Spleen (tissue), 11 donors: ENCODE results near the gene GPATCH1. TPM values are rescaled to one million over a fixed set of nuclear protein-coding genes. Genes with fewer than 3 reads are reported as not detected.

Experiments
- DNase-seq: peaks from one replicate; pipeline ENCODE4 v3.0.0-alpha.2; 2020
- H3K27ac ChIP-seq, 8 donors: fragments of 200-600 bp; sonication (generic) in 7 of 8; 1 replicate in 4 of 8; 2 replicates in 4 of 8; pipeline versions ENCODE4 v1.5.0 to v1.8.0; 2016 to 2021; ENCODE audit warnings: inconsistent platforms in 4 of 8, mild to moderate bottlenecking in 4 of 8, moderate library complexity in 1 of 8
- H3K27me3 ChIP-seq, 7 donors: fragments of 200-600 bp; sonication (generic) in 6 of 7; replicated peaks in 1 of 7; 1 replicate in 4 of 7; 2 replicates in 3 of 7; pipeline versions ENCODE4 v1.5.0 to v1.8.0; 2016 to 2021; ENCODE audit warnings: inconsistent platforms in 3 of 7, mild to moderate bottlenecking in 1 of 7
- H3K36me3 ChIP-seq, 6 donors: fragments of 200-600 bp; sonication (generic) in 5 of 6; 1 replicate in 4 of 6; 2 replicates in 2 of 6; pipeline versions ENCODE4 v1.5.0 to v1.8.0; 2016 to 2021; ENCODE audit warnings: inconsistent platforms in 2 of 6
- H3K4me1 ChIP-seq, 6 donors: fragments of 200-600 bp; sonication (generic) in 5 of 6; 1 replicate in 3 of 6; 2 replicates in 3 of 6; pipeline versions ENCODE4 v1.5.0 to v1.8.0; 2016 to 2021; ENCODE audit warnings: inconsistent platforms in 3 of 6
- H3K4me3 ChIP-seq, 8 donors: fragments of 200-600 bp; sonication (generic) in 7 of 8; 1 replicate in 4 of 8; 2 replicates in 4 of 8; pipeline versions ENCODE4 v1.5.0 to v1.8.0; 2016 to 2021; ENCODE audit warnings: inconsistent platforms in 4 of 8, mild to moderate bottlenecking in 4 of 8, moderate library complexity in 2 of 8
- H3K9me3 ChIP-seq, 8 donors: fragments of 200-600 bp; sonication (generic) in 7 of 8; 1 replicate in 4 of 8; 2 replicates in 4 of 8; pipeline versions ENCODE4 v1.5.0 to v1.8.0; 2016 to 2021; ENCODE audit warnings: inconsistent platforms in 4 of 8
- POLR2A ChIP-seq, 3 donors: fragments of 450-650 bp; IDR thresholded peaks; one replicate each; pipeline ENCODE4 v1.5.1; 2017; ENCODE audit warnings: antibody characterized with exemption in 3 of 3, mild to moderate bottlenecking in 1 of 3
- POLR2AphosphoS5 ChIP-seq, 3 donors: sonication (generic); formaldehyde crosslinking; IDR thresholded peaks; one replicate each; pipeline ENCODE4 v1.5.1; 2017; ENCODE audit warnings: antibody characterized with exemption in 3 of 3
- WGBS, 5 donors: extraction: QIAGEN DNeasy Blood & Tissue Kit in 3 of 5; methylation state at CpG; one replicate each; pipeline versions ENCODE4 v1.1.5 to v1.1.7; 2013 to 2018; 5-methylcytosine and 5-hydroxymethylcytosine counted together
- intact Hi-C: fragments of 100-400 bp; cut with DNase I; formaldehyde crosslinking; loops from one replicate; pipeline ENCODE4 v1.15.0; 2023; ENCODE audit warnings: low total_unique reads
- polyA plus RNA-seq, 3 donors: library from polyadenylated mRNA; stranded (reverse); fragments of 200-250 nt; gene quantifications; one replicate each; pipeline ENCODE4 v1.2.1, GENCODE V29; 2013
- total RNA-seq, 7 donors: library from RNA; depleted of rRNA in 3 of 7; stranded (reverse); fragments of >200 nt in 3 of 7; fragmentation: NEBNext Ultra II Directional in 4 of 7; extraction: Animal tissue kit (Norgen Biotek cat#: 25700) in 4 of 7; gene quantifications; one replicate each; pipeline versions ENCODE4 v1.1.0 to v1.2.1, GENCODE V29; 2016 to 2021
- TF ChIP-seq, protein P1 (sequence below), 11 experiments: fragments of 200-600 bp in 7 of 11; fragments of 450-650 bp in 4 of 11; sonication (generic) in 4 of 11; IDR thresholded peaks in 8 of 11; conservative IDR thresholded peaks in 3 of 11; 1 replicate in 7 of 11; 2 replicates in 4 of 11; pipeline versions ENCODE4 v1.4.0 to v1.8.0; 2016 to 2021; ENCODE audit warnings: antibody characterized with exemption in 11 of 11, inconsistent platforms in 4 of 11, mild to moderate bottlenecking in 1 of 11
- donor health status: healthy with polysubstance abuse.
- donor health status: DM: no; HTN: no; CAD: no; lungs with moderate emphysema.
- donor health status: DM: no; HTN: no; CAD: no.
- donor health status: Bipolar disorder and iron deficiency.
- donor health status: healthy.
- donor health status: DM: no; HTN: no; CAD: no.
- donor health status: DM: yes; HTN: yes; CAD: no.

GPATCH1 gene
- total and polyA plus RNA-seq, 10 donors, result 3.9 to 12.7 (median 9.4) TPM

DNA sequence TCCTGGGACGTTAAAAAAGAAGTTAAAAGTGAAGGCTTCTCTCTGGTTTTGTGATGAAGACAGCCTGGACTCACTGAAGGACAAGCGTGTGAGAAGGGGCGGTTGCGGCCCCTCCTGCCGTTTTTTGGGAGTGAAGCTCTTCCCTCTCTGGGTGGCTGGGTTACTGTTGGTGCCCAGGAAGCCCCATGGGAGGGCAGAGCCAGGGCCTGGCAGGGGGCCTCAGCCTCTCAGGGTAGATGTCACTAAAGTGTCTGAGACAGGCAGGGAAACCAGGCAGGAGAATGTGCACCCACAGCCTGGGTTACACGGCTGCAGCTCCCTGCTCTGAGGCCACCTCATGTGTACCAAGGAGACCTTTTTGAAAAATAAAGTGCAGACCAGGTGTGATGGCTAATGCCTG lies 49.5 kb downstream of the GPATCH1 start:
- H3K4me3 ChIP-seq, result no peak overlapping the region
- peaks cover 0 to 3% (median 0%) of the 10 kb centered on the region in 8 donors for H3K9me3 ChIP-seq
- peaks cover 0 to 72% (median 49%) of the 10 kb centered on the region in 6 donors for H3K36me3 ChIP-seq
- H3K4me1 ChIP-seq, result peaks cover 0 to 17% (median 5%) of the 10 kb centered on the region in 6 donors
- no peak for DNase-seq
- H3K27me3 ChIP-seq, result peaks cover 0 to 13% (median 5%) of the 10 kb centered on the region in 7 donors
- no peak for TF ChIP-seq POLR2A (IDR thresholded peaks at IDR 0.05)
- TF ChIP-seq POLR2AphosphoS5 (IDR thresholded peaks at IDR 0.05), result no peak
- TF ChIP-seq, protein P1, sequence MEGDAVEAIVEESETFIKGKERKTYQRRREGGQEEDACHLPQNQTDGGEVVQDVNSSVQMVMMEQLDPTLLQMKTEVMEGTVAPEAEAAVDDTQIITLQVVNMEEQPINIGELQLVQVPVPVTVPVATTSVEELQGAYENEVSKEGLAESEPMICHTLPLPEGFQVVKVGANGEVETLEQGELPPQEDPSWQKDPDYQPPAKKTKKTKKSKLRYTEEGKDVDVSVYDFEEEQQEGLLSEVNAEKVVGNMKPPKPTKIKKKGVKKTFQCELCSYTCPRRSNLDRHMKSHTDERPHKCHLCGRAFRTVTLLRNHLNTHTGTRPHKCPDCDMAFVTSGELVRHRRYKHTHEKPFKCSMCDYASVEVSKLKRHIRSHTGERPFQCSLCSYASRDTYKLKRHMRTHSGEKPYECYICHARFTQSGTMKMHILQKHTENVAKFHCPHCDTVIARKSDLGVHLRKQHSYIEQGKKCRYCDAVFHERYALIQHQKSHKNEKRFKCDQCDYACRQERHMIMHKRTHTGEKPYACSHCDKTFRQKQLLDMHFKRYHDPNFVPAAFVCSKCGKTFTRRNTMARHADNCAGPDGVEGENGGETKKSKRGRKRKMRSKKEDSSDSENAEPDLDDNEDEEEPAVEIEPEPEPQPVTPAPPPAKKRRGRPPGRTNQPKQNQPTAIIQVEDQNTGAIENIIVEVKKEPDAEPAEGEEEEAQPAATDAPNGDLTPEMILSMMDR (IDR thresholded peaks at IDR 0.05 in 8 of 11, conservative IDR thresholded peaks at IDR 0.05 in 3 of 11), result no peak
- H3K27ac ChIP-seq, result no peak overlapping the region
- intact Hi-C loops, result no loop called here
- 91 to 98% (median 92%) methylated on average over 5 to 6 of the region's 6 CpGs for WGBS, 5 donors

DNA sequence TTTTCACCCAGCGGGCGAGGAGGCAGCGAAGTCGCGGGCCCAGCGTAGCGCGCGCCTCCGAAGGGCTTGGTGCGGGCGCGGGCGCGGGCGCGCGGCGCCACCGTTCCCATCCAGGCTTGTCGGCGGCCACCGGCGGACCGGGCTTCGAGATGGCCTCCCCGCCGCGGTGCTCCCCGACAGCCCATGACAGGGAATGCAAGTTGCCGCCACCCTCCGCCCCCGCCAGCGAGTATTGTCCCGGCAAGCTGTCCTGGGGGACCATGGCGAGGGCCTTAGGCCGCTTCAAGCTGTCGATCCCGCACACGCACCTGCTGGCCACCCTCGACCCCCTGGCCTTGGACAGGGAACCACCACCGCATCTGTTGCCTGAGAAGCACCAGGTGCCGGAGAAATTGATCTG lies 51.0 kb downstream of the GPATCH1 start, which contains the start of gene WDR88:
WDR88 (plus strand) TSS at position 94 of the 400 bp plus-strand sequence; CDS start at position 150, 56 bp downstream.
- intact Hi-C loops, result no loop called here
- DNase-seq, result no peak
- peaks cover 0 to 57% (median 41%) of the 10 kb centered on the region in 6 donors for H3K36me3 ChIP-seq
- H3K9me3 ChIP-seq, result peaks cover 0 to 3% (median 0%) of the 10 kb centered on the region in 8 donors
- H3K4me3 ChIP-seq, result no peak within 1 kb of the TSS
- WGBS, 5 donors, result 88 to 97% (median 93%) methylated on average over 28 to 43 of the region's 43 CpGs
- H3K4me1 ChIP-seq, result peaks cover 0 to 11% (median 1%) of the 10 kb centered on the region in 6 donors
- no peak for TF ChIP-seq POLR2A (IDR thresholded peaks at IDR 0.05)
- TF ChIP-seq POLR2AphosphoS5 (IDR thresholded peaks at IDR 0.05), result no peak
- TF ChIP-seq, protein P1 (IDR thresholded peaks at IDR 0.05 in 8 of 11, conservative IDR thresholded peaks at IDR 0.05 in 3 of 11), result no peak
- no peak within 1 kb of the TSS for H3K27ac ChIP-seq
- peaks cover 0 to 27% (median 5%) of the 10 kb centered on the region in 7 donors for H3K27me3 ChIP-seq

DNA sequence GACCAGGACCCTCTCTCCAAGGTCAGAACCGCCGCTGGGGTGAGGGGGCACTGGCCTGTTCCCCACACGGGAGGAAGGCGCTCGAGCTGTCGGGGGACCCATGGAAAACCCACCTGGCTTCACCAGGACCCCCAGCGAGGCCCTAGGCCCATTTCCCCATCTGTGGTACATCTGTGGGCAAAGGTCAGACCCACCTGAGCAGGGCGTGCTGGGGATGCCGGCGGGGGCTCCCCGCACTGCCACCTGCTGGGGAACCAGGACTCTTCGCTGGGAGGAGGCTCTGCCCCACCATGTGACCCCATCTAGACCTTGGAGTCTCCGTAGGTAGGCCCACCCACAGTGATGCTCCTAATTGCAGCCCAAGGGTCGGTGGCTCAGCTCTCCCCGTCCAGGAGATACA lies 51.4 kb downstream of the GPATCH1 start:
- intact Hi-C loops, result no loop called here
- no peak for DNase-seq
- TF ChIP-seq, protein P1 (IDR thresholded peaks at IDR 0.05 in 8 of 11, conservative IDR thresholded peaks at IDR 0.05 in 3 of 11), result no peak
- peak in 1 of 3 donors; percentile 14 for TF ChIP-seq POLR2AphosphoS5 (IDR thresholded peaks at IDR 0.05)
- peaks cover 0 to 3% (median 0%) of the 10 kb centered on the region in 8 donors for H3K9me3 ChIP-seq
- H3K27ac ChIP-seq, result no peak overlapping the region
- no peak overlapping the region for H3K4me3 ChIP-seq
- peaks cover 0 to 11% (median 1%) of the 10 kb centered on the region in 6 donors for H3K4me1 ChIP-seq
- H3K36me3 ChIP-seq, result peaks cover 0 to 52% (median 37%) of the 10 kb centered on the region in 6 donors
- WGBS, 5 donors, result 86 to 95% (median 91%) methylated on average over 14 to 15 of the region's 15 CpGs
- H3K27me3 ChIP-seq, result peaks cover 0 to 27% (median 5%) of the 10 kb centered on the region in 7 donors

DNA sequence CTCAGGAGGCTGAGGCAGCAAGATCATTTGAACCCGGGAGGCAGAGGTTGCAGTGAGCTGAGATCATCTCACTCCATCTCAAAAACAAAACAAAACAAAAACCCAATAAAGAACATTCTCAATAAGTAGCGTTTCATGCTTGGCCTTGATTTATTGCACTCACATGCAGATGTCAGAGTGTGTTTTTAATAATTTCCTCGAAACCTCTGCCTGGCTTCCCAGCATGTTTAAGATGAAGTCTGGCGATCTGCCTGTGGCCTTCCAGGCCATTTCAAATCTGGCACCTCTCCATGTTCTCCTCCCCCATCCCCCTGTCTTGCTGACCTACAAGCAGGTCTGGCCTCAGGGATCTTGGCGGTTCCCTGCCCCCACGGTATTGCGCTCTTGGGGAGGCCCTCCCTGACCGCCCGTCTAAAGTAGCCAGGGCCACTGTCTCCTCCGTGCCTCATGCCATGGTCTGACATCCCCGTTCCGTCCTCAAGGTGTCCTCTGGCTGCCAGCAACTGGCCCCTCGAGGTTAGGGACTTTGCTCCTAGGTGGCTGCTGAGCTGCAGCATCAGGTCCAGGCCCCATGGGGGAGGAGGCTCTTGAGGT lies 52.6 kb downstream of the GPATCH1 start:
- no peak overlapping the region for H3K27ac ChIP-seq
- peaks cover 0 to 11% (median 1%) of the 10 kb centered on the region in 6 donors for H3K4me1 ChIP-seq
- peaks cover 0 to 27% (median 5%) of the 10 kb centered on the region in 7 donors for H3K27me3 ChIP-seq
- TF ChIP-seq, protein P1 (IDR thresholded peaks at IDR 0.05 in 8 of 11, conservative IDR thresholded peaks at IDR 0.05 in 3 of 11), result no peak
- TF ChIP-seq POLR2A (IDR thresholded peaks at IDR 0.05) (no peak), POLR2AphosphoS5 (IDR thresholded peaks at IDR 0.05) (no peak)
- intact Hi-C loops, result no loop called here
- peaks cover 0 to 3% (median 0%) of the 10 kb centered on the region in 8 donors for H3K9me3 ChIP-seq
- 53 to 71% (median 54%) methylated on average over 13 of the region's 13 CpGs for WGBS, 5 donors
- H3K4me3 ChIP-seq, result no peak overlapping the region
- peaks cover 0 to 41% (median 26%) of the 10 kb centered on the region in 6 donors for H3K36me3 ChIP-seq
- no peak for DNase-seq
